CD8-positive, alpha-beta memory T cell (primary cell): ENCODE results near the gene PRR15L. TPM values are rescaled to one million over a fixed set of nuclear protein-coding genes. Genes with fewer than 3 reads are reported as not detected.
"Not testable (repeated sequence)": the region's sequence is repeated elsewhere in the genome, so short reads cannot be mapped to it uniquely, and the experiment has no call there.

Experiments used
- CTCF ChIA-PET: fragments of 350-600 bp; sonication (Branson Sonifier 250); formaldehyde crosslinking; loops from one replicate; lab custom pipeline; 2021; ENCODE audit warnings: antibody characterized with exemption; lab: Charles Lee
- POLR2A ChIA-PET: fragments of 350-600 bp; sonication (Branson Sonifier 250); formaldehyde crosslinking; loops from one replicate; lab custom pipeline; 2021; ENCODE audit warnings: antibody characterized with exemption; lab: Charles Lee
- DNase-seq, 5 donors: peaks; one replicate each; pipeline versions ENCODE4 v3.0.0 to v3.0.0-alpha.2; 2020 to 2022; ENCODE audit warnings: mixed read lengths in 1 of 5
- H3K27ac ChIP-seq: one replicate; pipeline ENCODE4 v1.7.0; 2013; ENCODE audit warnings: low read depth, mild to moderate bottlenecking, low read length, moderate library complexity
- H3K27me3 ChIP-seq: 2 replicates; pipeline ENCODE4 v1.7.0; 2013; ENCODE audit warnings: low read length, mild to moderate bottlenecking; ENCODE audit not compliant: insufficient read depth, poor library complexity, severe bottlenecking
- H3K36me3 ChIP-seq: 2 replicates; pipeline ENCODE4 v1.7.0; 2013; ENCODE audit warnings: mild to moderate bottlenecking, low read length, moderate library complexity; ENCODE audit not compliant: insufficient read depth
- H3K4me1 ChIP-seq: 2 replicates; pipeline ENCODE4 v1.7.0; 2013; ENCODE audit warnings: mild to moderate bottlenecking, low read length, moderate library complexity; ENCODE audit not compliant: insufficient read depth
- H3K4me3 ChIP-seq: 2 replicates; pipeline ENCODE4 v1.7.0; 2013; ENCODE audit warnings: mild to moderate bottlenecking, low read length
- H3K9me3 ChIP-seq: 2 replicates; pipeline ENCODE4 v1.7.0; 2013; ENCODE audit warnings: mild to moderate bottlenecking, low read length
- H3K27ac Mint-ChIP-seq, 8 donors: one replicate each; pipeline ENCODE4 v1.8.0; 2020 to 2021; ENCODE audit warnings: mixed read lengths in 8 of 8, mild to moderate bottlenecking in 6 of 8, inconsistent platforms in 3 of 8, moderate library complexity in 3 of 8
- H3K27me3 Mint-ChIP-seq, 2 donors: one replicate each; pipeline ENCODE4 v1.8.0; 2020 to 2021; ENCODE audit warnings: mixed read lengths in 2 of 2, mild to moderate bottlenecking in 1 of 2, moderate library complexity in 1 of 2
- H3K36me3 Mint-ChIP-seq, 3 donors: one replicate each; pipeline ENCODE4 v1.8.0; 2020 to 2021; ENCODE audit warnings: mixed read lengths in 3 of 3, inconsistent platforms in 1 of 3, mild to moderate bottlenecking in 1 of 3
- H3K4me1 Mint-ChIP-seq, 3 donors: one replicate each; pipeline ENCODE4 v1.8.0; 2020 to 2021; ENCODE audit warnings: mixed read lengths in 3 of 3, inconsistent platforms in 1 of 3, mild to moderate bottlenecking in 1 of 3
- H3K4me3 Mint-ChIP-seq, 7 donors: one replicate each; pipeline ENCODE4 v1.8.0; 2020 to 2021; ENCODE audit warnings: mixed read lengths in 7 of 7, mild to moderate bottlenecking in 6 of 7, moderate library complexity in 4 of 7, inconsistent platforms in 2 of 7
- H3K9me3 Mint-ChIP-seq, 5 donors: one replicate each; pipeline ENCODE4 v1.8.0; 2020 to 2022; ENCODE audit warnings: mixed read lengths in 5 of 5, mild to moderate bottlenecking in 3 of 5, moderate library complexity in 2 of 5, inconsistent platforms in 1 of 5
- polyA plus RNA-seq: library from polyadenylated mRNA; unstranded; fragments of 300-500 nt; fragmentation: Illumina TruSeq; gene quantifications from one replicate; pipeline ENCODE4 v1.2.3, GENCODE V29; 2021
- total RNA-seq, 2 experiments: library from RNA; stranded (reverse); gene quantifications; one replicate each; pipeline ENCODE4 v1.2.3, GENCODE V29; 2021

PRR15L gene
- total and polyA plus RNA-seq, 3 experiments from 2014 or later = not detected

DNA sequence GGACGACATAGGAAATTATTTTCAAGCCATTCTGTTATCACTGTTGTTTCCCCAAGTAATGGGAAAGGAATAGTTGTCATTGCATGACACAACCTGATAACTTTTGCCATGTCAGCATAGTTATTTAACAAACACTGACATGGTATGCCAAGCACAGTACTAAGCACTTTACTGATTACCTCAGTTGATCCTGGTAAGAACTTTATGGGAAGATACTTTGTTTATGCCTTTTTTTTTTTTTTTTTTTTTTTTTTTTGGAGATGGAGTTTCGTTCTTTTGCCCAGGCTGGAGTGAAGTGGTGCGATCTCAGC lies 32.0 kb downstream of the PRR15L start:
- no peaks in the 10 kb centered on the region for H3K27me3 ChIP-seq
- H3K27ac ChIP-seq = no peak overlapping the region
- Mint-ChIP-seq H3K36me3 (peaks cover 6 to 90% (median 31%) of the 10 kb centered on the region in 3 donors), H3K27ac (no peak overlapping the region), H3K4me3 (no peak overlapping the region), H3K27me3 (no peaks in the 10 kb centered on the region), H3K9me3 (no peaks in the 10 kb centered on the region), H3K4me1 (peaks cover 0 to 4% (median 0%) of the 10 kb centered on the region in 3 donors)
- H3K4me3 ChIP-seq = no peak overlapping the region
- peaks cover 49% of the 10 kb centered on the region for H3K36me3 ChIP-seq
- H3K4me1 ChIP-seq = no peaks in the 10 kb centered on the region
- ChIA-PET POLR2A (interaction anchor here (0.5 kb wide), 1 partner anchor 14 kb away, joined by 5 read pairs; no protein-coding TSS in a partner anchor), CTCF (interaction anchor here (1.2 kb wide), 1 partner anchor 24 kb away, joined by 3 read pairs; no protein-coding TSS in a partner anchor)
- DNase-seq = no peak
- H3K9me3 ChIP-seq = no peaks in the 10 kb centered on the region

DNA sequence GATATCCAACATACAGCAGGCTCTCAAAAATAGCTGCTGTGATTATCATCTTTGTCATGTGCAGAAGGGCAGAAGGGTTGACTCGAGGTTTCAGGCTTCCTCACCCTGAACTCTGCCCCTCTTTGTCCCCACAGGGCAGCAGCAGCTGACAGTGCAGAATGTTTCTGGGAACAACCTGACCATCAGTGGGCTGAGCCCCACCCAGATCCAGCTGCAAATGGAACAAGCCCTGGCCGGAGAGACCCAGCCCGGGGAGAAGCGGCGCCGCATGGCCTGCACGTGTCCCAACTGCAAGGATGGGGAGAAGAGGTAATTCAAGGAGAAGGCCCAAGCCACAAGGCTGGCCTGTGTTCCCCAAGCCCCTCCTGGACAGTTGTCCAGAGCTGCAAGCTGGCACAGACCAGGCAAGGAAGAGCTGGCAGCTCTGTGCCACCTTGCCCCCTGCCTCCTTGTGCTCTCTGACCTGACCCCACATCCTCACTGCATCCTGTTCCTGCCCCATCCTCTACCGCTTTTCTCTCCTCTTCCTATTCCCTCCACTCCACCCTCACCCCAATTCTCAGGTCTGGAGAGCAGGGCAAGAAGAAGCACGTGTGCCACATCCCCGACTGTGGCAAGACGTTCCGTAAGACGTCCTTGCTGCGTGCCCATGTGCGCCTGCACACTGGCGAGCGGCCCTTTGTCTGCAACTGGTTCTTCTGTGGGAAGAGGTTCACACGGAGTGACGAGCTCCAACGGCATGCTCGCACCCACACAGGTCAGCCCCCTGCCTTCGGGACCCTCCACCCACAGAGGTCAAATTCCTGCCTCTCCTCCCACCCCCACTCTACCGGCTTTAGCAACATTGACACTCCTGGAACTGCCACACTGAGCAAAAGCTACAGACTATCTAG lies 32.7 kb downstream of the PRR15L start:
- no peaks in the 10 kb centered on the region for H3K9me3 ChIP-seq
- no peak for DNase-seq
- Mint-ChIP-seq H3K4me1 (peaks cover 0 to 4% (median 0%) of the 10 kb centered on the region in 3 donors), H3K36me3 (peaks cover 6 to 85% (median 28%) of the 10 kb centered on the region in 3 donors), H3K27ac (no peak overlapping the region), H3K9me3 (no peaks in the 10 kb centered on the region), H3K4me3 (no peak overlapping the region), H3K27me3 (no peaks in the 10 kb centered on the region)
- H3K27me3 ChIP-seq = no peaks in the 10 kb centered on the region
- H3K27ac ChIP-seq = no peak overlapping the region
- no peak overlapping the region for H3K4me3 ChIP-seq
- POLR2A ChIA-PET = interaction anchor here (0.5 kb wide), 1 partner anchor 13 kb away, joined by 5 read pairs; no protein-coding TSS in a partner anchor
- CTCF ChIA-PET = interaction anchor here (0.7 to 1.4 kb wide), 2 partner anchors 17 to 24 kb away, joined by 3 to 5 read pairs; no protein-coding TSS in a partner anchor
- no peaks in the 10 kb centered on the region for H3K4me1 ChIP-seq
- H3K36me3 ChIP-seq = peaks cover 45% of the 10 kb centered on the region

DNA sequence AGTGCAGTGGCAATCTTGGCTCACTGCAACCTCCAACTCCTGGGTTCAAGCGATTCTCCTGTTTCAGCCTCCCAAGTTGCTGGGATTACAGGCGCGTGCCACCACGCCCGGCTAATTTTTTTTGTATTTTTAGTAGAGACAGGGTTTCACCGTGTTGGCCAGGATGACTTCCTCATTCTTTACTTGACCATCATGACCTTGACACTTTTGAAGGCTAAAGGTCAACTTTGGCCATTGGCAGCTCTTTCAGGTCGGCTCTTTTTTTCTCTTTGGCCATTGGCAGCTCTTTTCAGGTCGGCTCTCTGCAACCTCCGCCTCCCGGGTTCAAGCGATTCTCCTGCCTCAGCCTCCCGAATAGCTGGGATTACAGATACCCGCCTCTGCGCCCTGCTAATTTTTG lies 37.8 kb downstream of the PRR15L start:
- H3K9me3 ChIP-seq, DNase-seq, H3K27me3 ChIP-seq, H3K27ac Mint-ChIP-seq, H3K27me3 Mint-ChIP-seq, H3K9me3 Mint-ChIP-seq, POLR2A ChIA-PET, H3K4me3 ChIP-seq, H3K4me3 Mint-ChIP-seq, H3K27ac ChIP-seq, H3K4me1 ChIP-seq: not testable (repeated sequence)
- H3K36me3 Mint-ChIP-seq = peaks cover 0 to 80% (median 14%) of the 10 kb centered on the region in 3 donors
- peaks cover 32% of the 10 kb centered on the region for H3K36me3 ChIP-seq
- peaks cover 8 to 15% (median 14%) of the 10 kb centered on the region in 3 donors for H3K4me1 Mint-ChIP-seq
- CTCF ChIA-PET = interaction anchor here (2.3 kb wide), 1 partner anchor 27 kb away, joined by 9 read pairs; no protein-coding TSS in a partner anchor

DNA sequence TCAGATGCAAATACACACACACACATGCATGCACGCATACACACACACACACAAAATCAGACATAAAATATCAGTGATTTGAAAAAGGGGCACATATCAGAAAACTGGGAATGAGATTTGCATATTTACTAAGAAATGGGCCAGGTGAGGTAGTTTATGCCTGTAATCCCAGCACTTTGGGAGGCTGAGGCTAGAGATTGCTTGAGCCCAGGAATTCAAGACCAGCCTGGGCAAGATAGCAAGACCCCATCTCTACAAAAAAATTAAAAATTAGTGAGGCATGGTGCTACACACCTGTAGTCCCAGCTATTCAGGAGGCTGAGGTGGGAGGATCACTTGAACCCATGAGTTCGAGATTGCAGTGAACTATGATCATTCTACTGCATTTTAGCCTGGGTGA lies 38.7 kb downstream of the PRR15L start:
- H3K4me3 Mint-ChIP-seq = no peak overlapping the region
- Histone ChIP-seq H3K27ac (no peak overlapping the region), H3K27me3 (no peaks in the 10 kb centered on the region), H3K9me3 (no peaks in the 10 kb centered on the region), H3K36me3 (peaks cover 24% of the 10 kb centered on the region), H3K4me3 (no peak overlapping the region), H3K4me1 (no peaks in the 10 kb centered on the region)
- POLR2A ChIA-PET = interaction anchor here (1.0 kb wide), 1 partner anchor 23 kb away, joined by 3 read pairs; no protein-coding TSS in a partner anchor
- peak overlapping the region in 1 of 8 donors; percentile 46 for H3K27ac Mint-ChIP-seq
- H3K4me1 Mint-ChIP-seq = peaks cover 8 to 15% (median 15%) of the 10 kb centered on the region in 3 donors
- CTCF ChIA-PET = no interaction called here
- H3K27me3 Mint-ChIP-seq = peaks cover 0 to 1% of the 10 kb centered on the region in 2 donors
- H3K9me3 Mint-ChIP-seq = no peaks in the 10 kb centered on the region
- peaks cover 0 to 77% (median 16%) of the 10 kb centered on the region in 3 donors for H3K36me3 Mint-ChIP-seq
- no peak for DNase-seq

DNA sequence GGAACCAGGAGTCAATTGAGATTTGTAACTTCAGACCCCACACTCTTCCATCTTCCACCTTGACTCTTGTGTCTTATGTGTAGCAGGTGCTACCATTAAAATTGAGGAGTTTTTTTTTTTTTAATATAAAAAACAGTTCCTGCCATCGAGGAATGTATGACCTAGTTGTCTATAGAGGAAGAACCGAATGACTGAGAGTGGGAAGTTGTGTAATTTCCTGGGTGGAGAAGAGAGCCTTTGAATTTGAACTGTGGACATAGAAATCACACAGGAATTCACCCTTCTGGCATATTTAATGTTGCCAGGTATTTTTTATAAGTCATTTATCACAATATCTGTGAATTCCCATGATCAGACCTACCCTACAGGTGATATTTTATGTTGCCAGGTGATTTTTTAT lies 39.7 kb downstream of the PRR15L start:
- H3K27ac Mint-ChIP-seq = peak overlapping the region in 5 of 8 donors; percentile 9 to 67 (median 19)
- Histone ChIP-seq H3K4me3 (no peak overlapping the region), H3K36me3 (peaks cover 14% of the 10 kb centered on the region), H3K27me3 (no peaks in the 10 kb centered on the region), H3K9me3 (no peaks in the 10 kb centered on the region), H3K27ac (no peak overlapping the region), H3K4me1 (no peaks in the 10 kb centered on the region)
- no peak for DNase-seq
- no peaks in the 10 kb centered on the region for H3K9me3 Mint-ChIP-seq
- peaks cover 0 to 67% (median 14%) of the 10 kb centered on the region in 3 donors for H3K36me3 Mint-ChIP-seq
- ChIA-PET POLR2A (interaction anchor here (1.0 kb wide), 1 partner anchor 22 kb away, joined by 3 read pairs; no protein-coding TSS in a partner anchor), CTCF (no interaction called here)
- peaks cover 12 to 17% (median 15%) of the 10 kb centered on the region in 3 donors for H3K4me1 Mint-ChIP-seq
- H3K4me3 Mint-ChIP-seq = no peak overlapping the region
- H3K27me3 Mint-ChIP-seq = peaks cover 0 to 1% of the 10 kb centered on the region in 2 donors

DNA sequence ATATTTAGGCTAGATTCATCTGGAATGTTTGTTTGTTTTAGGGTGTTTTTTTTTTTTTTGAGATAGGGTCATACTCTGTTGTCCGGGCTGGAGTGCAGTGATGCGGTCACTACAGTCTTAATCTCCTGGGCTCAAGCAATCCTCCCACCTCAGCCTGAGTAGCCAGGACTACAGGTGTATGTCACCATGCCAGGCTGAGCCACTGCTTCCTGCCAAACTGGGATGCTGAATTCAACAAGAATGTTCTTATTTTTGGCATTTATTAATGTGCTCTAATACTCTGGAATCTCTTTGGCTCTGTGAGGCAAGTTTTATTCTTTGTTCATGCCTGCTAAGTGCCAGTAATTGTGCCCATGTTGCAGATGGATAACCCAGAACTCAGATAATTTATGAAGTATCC lies 40.1 kb downstream of the PRR15L start:
- CTCF ChIA-PET = no interaction called here
- no peak overlapping the region for H3K4me3 Mint-ChIP-seq
- peaks cover 0 to 1% of the 10 kb centered on the region in 2 donors for H3K27me3 Mint-ChIP-seq
- peaks cover 12 to 21% (median 15%) of the 10 kb centered on the region in 3 donors for H3K4me1 Mint-ChIP-seq
- no peaks in the 10 kb centered on the region for H3K9me3 Mint-ChIP-seq
- H3K4me3 ChIP-seq = no peak overlapping the region
- POLR2A ChIA-PET = no interaction called here
- no peaks in the 10 kb centered on the region for H3K27me3 ChIP-seq
- DNase-seq = no peak
- no peak overlapping the region for H3K27ac ChIP-seq
- H3K9me3 ChIP-seq = no peaks in the 10 kb centered on the region
- peaks cover 0 to 63% (median 14%) of the 10 kb centered on the region in 3 donors for H3K36me3 Mint-ChIP-seq
- peak overlapping the region in 3 of 8 donors; percentile 26 to 59 (median 43) for H3K27ac Mint-ChIP-seq
- peaks cover 12% of the 10 kb centered on the region for H3K36me3 ChIP-seq
- no peaks in the 10 kb centered on the region for H3K4me1 ChIP-seq

DNA sequence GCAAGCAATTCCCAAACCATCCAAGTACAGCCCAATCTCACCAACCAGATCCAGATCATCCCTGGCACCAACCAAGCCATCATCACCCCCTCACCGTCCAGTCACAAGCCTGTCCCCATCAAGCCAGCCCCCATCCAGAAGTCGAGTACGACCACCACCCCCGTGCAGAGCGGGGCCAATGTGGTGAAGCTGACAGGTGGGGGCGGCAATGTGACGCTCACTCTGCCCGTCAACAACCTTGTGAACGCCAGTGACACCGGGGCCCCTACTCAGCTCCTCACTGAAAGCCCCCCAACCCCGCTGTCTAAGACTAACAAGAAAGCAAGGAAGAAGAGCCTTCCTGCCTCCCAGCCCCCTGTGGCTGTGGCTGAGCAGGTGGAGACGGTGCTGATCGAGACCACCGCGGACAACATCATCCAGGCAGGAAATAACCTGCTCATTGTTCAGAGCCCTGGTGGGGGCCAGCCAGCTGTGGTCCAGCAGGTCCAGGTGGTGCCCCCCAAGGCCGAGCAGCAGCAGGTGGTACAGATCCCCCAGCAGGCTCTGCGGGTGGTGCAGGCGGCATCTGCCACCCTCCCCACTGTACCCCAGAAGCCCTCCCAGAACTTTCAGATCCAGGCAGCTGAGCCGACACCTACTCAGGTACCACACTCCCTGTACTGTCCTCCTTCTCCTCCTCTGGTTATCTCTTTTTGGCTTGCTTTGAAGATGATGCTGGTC lies 41.0 kb downstream of the PRR15L start:
- no peaks in the 10 kb centered on the region for H3K9me3 ChIP-seq
- ChIA-PET CTCF (no interaction called here), POLR2A (no interaction called here)
- no peaks in the 10 kb centered on the region for H3K4me1 ChIP-seq
- Mint-ChIP-seq H3K27ac (peak overlapping the region in 5 of 8 donors; percentile 26 to 90 (median 69)), H3K36me3 (peaks cover 0 to 57% (median 10%) of the 10 kb centered on the region in 3 donors), H3K27me3 (peaks cover 0 to 1% of the 10 kb centered on the region in 2 donors), H3K4me3 (no peak overlapping the region), H3K4me1 (peaks cover 12 to 27% (median 16%) of the 10 kb centered on the region in 3 donors), H3K9me3 (no peaks in the 10 kb centered on the region)
- no peak overlapping the region for H3K27ac ChIP-seq
- DNase-seq = no peak
- no peaks in the 10 kb centered on the region for H3K27me3 ChIP-seq
- peaks cover 12% of the 10 kb centered on the region for H3K36me3 ChIP-seq
- H3K4me3 ChIP-seq = no peak overlapping the region
